ENCODE measurements around the gene LRRTM4.
"Not testable (repeated sequence)": the region's sequence is repeated elsewhere in the genome, so short reads cannot be mapped to it uniquely, and the experiment has no call there.

DNA sequence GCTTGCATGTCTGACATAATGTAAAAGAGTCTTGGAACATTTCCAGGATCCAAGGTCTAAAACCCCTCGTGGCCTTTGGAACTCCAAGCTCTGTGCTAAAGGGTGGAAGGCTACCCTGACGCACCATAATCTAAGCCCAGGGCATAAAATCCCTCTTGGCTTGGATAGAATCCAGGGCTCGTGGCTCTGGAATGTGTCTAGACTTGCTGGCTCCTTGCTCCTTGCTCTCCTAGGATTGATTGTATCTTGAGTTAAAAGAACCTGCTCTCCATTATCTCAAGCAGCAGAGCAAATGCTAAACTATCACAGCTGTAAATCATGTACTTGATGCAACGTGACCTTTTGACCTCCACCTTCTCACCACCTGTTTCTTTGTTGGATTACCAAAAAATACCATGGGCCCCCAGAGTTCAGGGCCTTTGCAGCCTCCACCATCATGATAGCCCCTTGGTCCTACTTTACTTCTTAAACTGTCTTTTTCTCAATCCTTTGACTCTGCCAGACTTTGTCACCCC, 346.9 kb downstream of the LRRTM4 start:
- TF ChIP-seq, protein P1, sequence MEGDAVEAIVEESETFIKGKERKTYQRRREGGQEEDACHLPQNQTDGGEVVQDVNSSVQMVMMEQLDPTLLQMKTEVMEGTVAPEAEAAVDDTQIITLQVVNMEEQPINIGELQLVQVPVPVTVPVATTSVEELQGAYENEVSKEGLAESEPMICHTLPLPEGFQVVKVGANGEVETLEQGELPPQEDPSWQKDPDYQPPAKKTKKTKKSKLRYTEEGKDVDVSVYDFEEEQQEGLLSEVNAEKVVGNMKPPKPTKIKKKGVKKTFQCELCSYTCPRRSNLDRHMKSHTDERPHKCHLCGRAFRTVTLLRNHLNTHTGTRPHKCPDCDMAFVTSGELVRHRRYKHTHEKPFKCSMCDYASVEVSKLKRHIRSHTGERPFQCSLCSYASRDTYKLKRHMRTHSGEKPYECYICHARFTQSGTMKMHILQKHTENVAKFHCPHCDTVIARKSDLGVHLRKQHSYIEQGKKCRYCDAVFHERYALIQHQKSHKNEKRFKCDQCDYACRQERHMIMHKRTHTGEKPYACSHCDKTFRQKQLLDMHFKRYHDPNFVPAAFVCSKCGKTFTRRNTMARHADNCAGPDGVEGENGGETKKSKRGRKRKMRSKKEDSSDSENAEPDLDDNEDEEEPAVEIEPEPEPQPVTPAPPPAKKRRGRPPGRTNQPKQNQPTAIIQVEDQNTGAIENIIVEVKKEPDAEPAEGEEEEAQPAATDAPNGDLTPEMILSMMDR (IDR thresholded peaks at IDR 0.05): not testable (repeated sequence)
- not testable (repeated sequence) for TF ChIP-seq POLR2A (IDR thresholded peaks at IDR 0.05)

All from uterus (tissue), 2 donors.